ENCODE results near the gene CNTNAP5. TPM values are rescaled to one million over a fixed set of nuclear protein-coding genes. Genes with fewer than 3 reads are reported as not detected.

Gene CNTNAP5
- total and polyA plus RNA-seq, 2 of the 13 experiments (the other 11 are each of a cell fraction or from before 2014, with no cell fraction given) = not detected

- no peak for TF ChIP-seq HOXD1 (CRISPR knock-in tag; IDR thresholded peaks at IDR 0.05)
- TF ChIP-seq TMF1 (CRISPR knock-in tag; IDR thresholded peaks at IDR 0.05; ENCODE audit: low read depth) = no peak
- no peak for TF ChIP-seq MAF1 (CRISPR knock-in tag; IDR thresholded peaks at IDR 0.05; ENCODE audit: borderline replicate concordance)
- no peak for TF ChIP-seq XBP1 (CRISPR knock-in tag; IDR thresholded peaks at IDR 0.05)
- TF ChIP-seq KLF9 (CRISPR knock-in tag; IDR thresholded peaks at IDR 0.05; ENCODE audit: low read depth) = no peak
- no peak for TF ChIP-seq POLR2AphosphoS2 (IDR thresholded peaks at IDR 0.05; ENCODE audit: low read depth, low read length)
- no peak for TF ChIP-seq HNF4A (CRISPR knock-in tag; IDR thresholded peaks at IDR 0.05)
These were observed 48.9 kb upstream of the CNTNAP5 start (continued) for GRCh38 chr2:123976054-123976648.

- H3K36me3 ChIP-seq (replicated peaks in 1 of 2; ENCODE audit: control insufficient read depth in 1 of 2, insufficient read depth in 2 of 2, low read length in 2 of 2) = no peaks in the 10 kb centered on the region
- DNase-seq (ENCODE audit: low spot score) = peak; percentile 20
- H3K79me2 ChIP-seq (ENCODE audit: insufficient read depth, low read length) = no peaks in the 10 kb centered on the region
- in situ Hi-C loops (cut with HindIII; ENCODE audit: extremely low pct_ligation_motif_present, low pct_unique_long_range_greater_than_20kb) (no loop called here), intact Hi-C loops (cut with micrococcal nuclease; ENCODE audit: unreplicated experiment) (no loop called here)
- H3K9ac ChIP-seq (ENCODE audit: insufficient read depth, low read depth, low read length) = no peak overlapping the region
- H4K20me1 ChIP-seq (ENCODE audit: insufficient read depth, low read length) = no peaks in the 10 kb centered on the region
- FAIRE-seq = peak; percentile 92
- ChIA-PET CTCF (ENCODE audit: low intra/inter-chr PET ratio, low total read pairs) (no interaction called here), POLR2A (no interaction called here)
- no peak overlapping the region for H2AFZ ChIP-seq (ENCODE audit: low read length)
- H3K9me3 ChIP-seq (ENCODE audit: low read length) = peaks cover 19% of the 10 kb centered on the region
- H3K27me3 ChIP-seq (ENCODE audit: control insufficient read depth in 1 of 2, insufficient read depth in 2 of 2, low read length in 2 of 2) = no peaks in the 10 kb centered on the region
- TF ChIP-seq SMC3 (IDR thresholded peaks at IDR 0.05; ENCODE audit: low read length) (peak; percentile 77), ZFP91 (CRISPR knock-in tag; IDR thresholded peaks at IDR 0.05; ENCODE audit: borderline replicate concordance) (no peak), CTCF (CRISPR knock-in tag; IDR thresholded peaks at IDR 0.05) (peak; percentile 76), STAG1 (CRISPR knock-in tag; IDR thresholded peaks at IDR 0.05) (peak; percentile 59), ZBED4 (CRISPR knock-in tag; IDR thresholded peaks at IDR 0.05; ENCODE audit: borderline replicate concordance) (peak; percentile 61; the same call in 1 of the 2 replicates), MIXL1 (CRISPR knock-in tag; IDR thresholded peaks at IDR 0.05) (0 out of 2 replicates have a peak, but pooled peaks have one; percentile 16), ELF3 (CRISPR knock-in tag; IDR thresholded peaks at IDR 0.05) (no peak), TFAP4 (IDR thresholded peaks at IDR 0.05; ENCODE audit: borderline replicate concordance, low read depth) (0 out of 2 replicates have a peak, but pooled peaks have one; percentile 14)
- ATAC-seq = peak; percentile 94
- no peak overlapping the region for H3K4me3 ChIP-seq (replicated peaks in 1 of 3; ENCODE audit: insufficient read depth in 1 of 3, low read depth in 2 of 3, low read length in 3 of 3)
- H3K4me2 ChIP-seq (ENCODE audit: low read depth, low read length) = no peak overlapping the region
- 3% methylated on average over 8 of the region's 8 CpGs for WGBS (ENCODE audit: low lambda C conversion rate)
- no peak overlapping the region for H3K27ac ChIP-seq (ENCODE audit: extremely low read length, insufficient read depth, low read length)
- BruUV-seq (replicated peaks) = no TSS peak
- H3K4me1 ChIP-seq (ENCODE audit: insufficient read depth, low read length) = no peaks in the 10 kb centered on the region
These were observed 31.3 kb upstream of the CNTNAP5 start for GRCh38 chr2:123993728-123994323.
